Measurements from ENCODE around the gene ST8SIA1. TPM values are rescaled to one million over a fixed set of nuclear protein-coding genes. Genes with fewer than 3 reads are reported as not detected.

ST8SIA1 gene
- total and polyA plus RNA-seq, 2 of the 4 experiments (the other 2 are of a cell fraction): not detected

- Histone ChIP-seq H2AFZ (replicated peaks; ENCODE audit: low read length, poor library complexity) (no peak overlapping the region), H4K91ac (ENCODE audit: insufficient read depth, low read depth, low read length) (no peak overlapping the region), H3K18ac (ENCODE audit: low read depth, low read length) (no peak overlapping the region), H3K4me1 (ENCODE audit: control insufficient read depth, insufficient read depth, low read length) (no peaks in the 10 kb centered on the region), H3K27ac (ENCODE audit: insufficient read depth, low read length) (no peak overlapping the region), H2AK9ac (replicated peaks; ENCODE audit: low read depth, low read length, poor library complexity) (no peak overlapping the region), H4K20me1 (ENCODE audit: insufficient read depth, low read length) (no peaks in the 10 kb centered on the region), H3K4me3 (ENCODE audit: insufficient read depth, low read depth, low read length) (no peak overlapping the region), H3K56ac (ENCODE audit: extremely low read depth, insufficient read depth, low read length) (no peak overlapping the region), H3K23ac (ENCODE audit: low read depth, low read length) (no peak overlapping the region), H2BK15ac (ENCODE audit: low read depth, low read length) (no peak overlapping the region), H3K9ac (ENCODE audit: low read depth, low read length) (no peak overlapping the region), H3K36me3 (ENCODE audit: control insufficient read depth, insufficient read depth, low read length) (no peaks in the 10 kb centered on the region), H4K5ac (ENCODE audit: low read depth, low read length) (no peak overlapping the region), H3K9me1 (ENCODE audit: insufficient read depth, low read length) (no peaks in the 10 kb centered on the region), H2BK120ac (ENCODE audit: low read depth, low read length) (no peak overlapping the region), H3K27me3 (ENCODE audit: control insufficient read depth, insufficient read depth, low read length) (no peaks in the 10 kb centered on the region; the same call in 1 of the 2 replicates), H2AK5ac (ENCODE audit: low read depth, low read length) (no peak overlapping the region), H3K9me3 (ENCODE audit: control insufficient read depth, insufficient read depth, low read length) (no peaks in the 10 kb centered on the region), H2BK20ac (ENCODE audit: low read depth, low read length) (no peak overlapping the region), H3K14ac (replicated peaks; ENCODE audit: low read depth, low read length) (no peak overlapping the region), H3K79me1 (ENCODE audit: low read depth in 1 of 2, low read length in 2 of 2) (no peaks in the 10 kb centered on the region), H4K8ac (ENCODE audit: low read depth in 2 of 2, low read length in 2 of 2) (no peak overlapping the region), H3K4ac (ENCODE audit: low read depth, low read length) (no peak overlapping the region), H3K4me2 (ENCODE audit: low read depth, low read length) (no peak overlapping the region), H2BK5ac (ENCODE audit: low read depth, low read length, poor library complexity, severe bottlenecking) (no peak overlapping the region)
- ATAC-seq (ENCODE audit: low read depth) (no peak), DNase-seq (no peak)
- CTCF ChIA-PET: no interaction called here
- 100% methylated on average over 1 of the region's 3 CpGs; no CpG with 5 or more reads in 1 of the 2 experiments for WGBS, 2 experiments (ENCODE audit: extremely low coverage in 2 of 2, insufficient read length in 1 of 2)
- TF ChIP-seq SMC3 (IDR thresholded peaks at IDR 0.05; ENCODE audit: low read depth, low read length) (no peak), USF2 (IDR thresholded peaks at IDR 0.05; ENCODE audit: low read depth, low read length) (no peak), ELK1 (IDR thresholded peaks at IDR 0.05; ENCODE audit: borderline replicate concordance, low read depth, low read length) (no peak), MXI1 (IDR thresholded peaks at IDR 0.05; ENCODE audit: borderline replicate concordance, low read depth, low read length) (no peak), CEBPB (IDR thresholded peaks at IDR 0.05; ENCODE audit: low read depth, low read length) (no peak), RAD21 (IDR thresholded peaks at IDR 0.05; ENCODE audit: low read length) (no peak)
- intact Hi-C loops (cut with micrococcal nuclease) (no loop called here), in situ Hi-C loops (cut with MboI; ENCODE audit: low sequenced_read_pairs) (no loop called here), dilution Hi-C loops (cut with HindIII; ENCODE audit: low sequenced_read_pairs, unreplicated experiment) (no loop called here)
- BruUV-seq (replicated peaks): no TSS peak
- POLR2A ChIA-PET (ENCODE audit: unreplicated experiment): no interaction called here
Measured at GRCh38 chr12:22238211-22238610, 96.3 kb downstream of the ST8SIA1 start.
